ENCODE results near the gene UGT2B7. TPM values are rescaled to one million over a fixed set of nuclear protein-coding genes. Genes with fewer than 3 reads are reported as not detected.
A peak's percentile ranks its signal among the peaks of the same experiment; 100 is the strongest.

Gene UGT2B7
- total and polyA plus RNA-seq, 2 of the 13 experiments (the other 11 are each of a cell fraction or from before 2014, with no cell fraction given), result 26.8 to 41.8 TPM

GRCh38 chr4:69104719-69105275, 8.5 kb downstream of the UGT2B7 start:
- in situ Hi-C loops (cut with HindIII; ENCODE audit: extremely low pct_ligation_motif_present, low pct_unique_long_range_greater_than_20kb), result no loop called here
- no peaks in the 10 kb centered on the region for H3K79me2 ChIP-seq (ENCODE audit: insufficient read depth, low read length)
- peak overlapping the region; percentile 40 for H3K27ac ChIP-seq (ENCODE audit: extremely low read length, insufficient read depth, low read length)
- H2AFZ ChIP-seq (ENCODE audit: low read length), result no peak overlapping the region
- intact Hi-C loops (cut with micrococcal nuclease; ENCODE audit: unreplicated experiment), result loop anchor here (2.0 kb wide), 1 partner anchor 16 kb away; no protein-coding TSS in a partner anchor
- H3K36me3 ChIP-seq (replicated peaks in 1 of 2; ENCODE audit: control insufficient read depth in 1 of 2, insufficient read depth in 2 of 2, low read length in 2 of 2), result peaks cover 0 to under 1% of the 10 kb centered on the region in 2 experiments; a peak in 2 of 5 replicates
- BruUV-seq (replicated peaks), result no TSS peak
- ATAC-seq, result no peak; the same call in 2 of the 3 replicates
- peaks cover 55% of the 10 kb centered on the region for H3K4me1 ChIP-seq (ENCODE audit: insufficient read depth, low read length)
- CTCF ChIA-PET (ENCODE audit: low intra/inter-chr PET ratio, low total read pairs), result no interaction called here
- POLR2A ChIA-PET, result no interaction called here
- no peak overlapping the region for H3K4me2 ChIP-seq (ENCODE audit: low read depth, low read length)
- no peaks in the 10 kb centered on the region for H3K9me3 ChIP-seq (ENCODE audit: low read length)
- 92% methylated on average over 2 of the region's 2 CpGs for WGBS (ENCODE audit: low lambda C conversion rate)
- no peak for DNase-seq (ENCODE audit: low spot score)
- no peaks in the 10 kb centered on the region for H4K20me1 ChIP-seq (ENCODE audit: insufficient read depth, low read length)
- peak; percentile 79 for TF ChIP-seq ZMYM4 (CRISPR knock-in tag; IDR thresholded peaks at IDR 0.05)
- peak; percentile 42; the same call in 1 of the 2 replicates for TF ChIP-seq GATAD2A (CRISPR knock-in tag; IDR thresholded peaks at IDR 0.05)
- TF ChIP-seq ZNF792 (CRISPR knock-in tag; IDR thresholded peaks at IDR 0.05), result no peak
- TF ChIP-seq ZNF572 (CRISPR knock-in tag; IDR thresholded peaks at IDR 0.05), result no peak
- TF ChIP-seq ZNF543 (CRISPR knock-in tag; IDR thresholded peaks at IDR 0.05), result no peak
- no peak for TF ChIP-seq SP5 (CRISPR knock-in tag; IDR thresholded peaks at IDR 0.05; ENCODE audit: borderline replicate concordance, low read depth)
- no peak for TF ChIP-seq MIER3 (CRISPR knock-in tag; IDR thresholded peaks at IDR 0.05; ENCODE audit: borderline replicate concordance)
- peak; percentile 39 for TF ChIP-seq HNF4A (CRISPR knock-in tag; IDR thresholded peaks at IDR 0.05)
- no peak for TF ChIP-seq ZNF597 (CRISPR knock-in tag; IDR thresholded peaks at IDR 0.05)
- no peak for TF ChIP-seq NFIC (IDR thresholded peaks at IDR 0.05; ENCODE audit: low read length)
- peak; percentile 62 for TF ChIP-seq POGZ (CRISPR knock-in tag; IDR thresholded peaks at IDR 0.05)
- H3K9ac ChIP-seq (ENCODE audit: insufficient read depth, low read depth, low read length), result no peak overlapping the region
- H3K4me3 ChIP-seq (replicated peaks in 1 of 3; ENCODE audit: insufficient read depth in 1 of 3, low read depth in 2 of 3, low read length in 3 of 3), result no peak overlapping the region
- no peak for FAIRE-seq
- no peaks in the 10 kb centered on the region for H3K27me3 ChIP-seq (ENCODE audit: control insufficient read depth in 1 of 2, insufficient read depth in 2 of 2, low read length in 2 of 2)
